GM21529 (cell line): ENCODE data around the gene OGFOD1.

ENCODE experiments used
- ATAC-seq: cut with Tn5 transposase; IDR thresholded peaks from one replicate; pipeline ENCODE4 v1.9.1; 2021; ENCODE audit not compliant: unreplicated experiment

OGFOD1 gene

GRCh38 chr16:56520251-56520577 is 68.9 kb downstream of the OGFOD1 start:
- no peak for ATAC-seq

- no peak for ATAC-seq
Measured at GRCh38 chr16:56525236-56525635, 73.9 kb downstream of the OGFOD1 start.
